Smooth muscle cell of the brain vasculature (primary cell): ENCODE results near the gene MRPL33.

Experiments
- DNase-seq: peaks from one replicate; pipeline ENCODE4 v3.0.0-alpha.2; 2012; ENCODE audit warnings: low read depth, low spot score

MRPL33 gene

DNA sequence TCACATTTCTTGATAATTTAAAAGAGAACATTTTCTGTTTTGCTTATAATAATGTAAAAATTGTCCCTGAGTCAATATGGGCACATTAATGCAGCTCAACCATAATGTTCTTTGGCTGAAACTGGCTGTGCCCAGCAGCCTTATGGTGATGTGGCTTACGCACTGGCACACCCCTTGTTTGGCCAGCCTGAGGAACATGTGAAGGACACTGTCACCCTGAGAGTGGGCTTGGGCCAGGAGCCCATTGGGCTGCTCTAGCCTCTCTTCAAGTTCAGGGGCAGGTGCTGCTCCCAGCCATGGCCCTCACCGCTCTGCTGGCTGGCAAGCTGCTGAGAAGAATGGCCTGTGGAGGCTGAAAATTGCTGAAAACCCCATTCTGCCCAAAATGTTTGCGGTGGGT lies 37.5 kb downstream of the MRPL33 start:
- DNase-seq = no peak

DNA sequence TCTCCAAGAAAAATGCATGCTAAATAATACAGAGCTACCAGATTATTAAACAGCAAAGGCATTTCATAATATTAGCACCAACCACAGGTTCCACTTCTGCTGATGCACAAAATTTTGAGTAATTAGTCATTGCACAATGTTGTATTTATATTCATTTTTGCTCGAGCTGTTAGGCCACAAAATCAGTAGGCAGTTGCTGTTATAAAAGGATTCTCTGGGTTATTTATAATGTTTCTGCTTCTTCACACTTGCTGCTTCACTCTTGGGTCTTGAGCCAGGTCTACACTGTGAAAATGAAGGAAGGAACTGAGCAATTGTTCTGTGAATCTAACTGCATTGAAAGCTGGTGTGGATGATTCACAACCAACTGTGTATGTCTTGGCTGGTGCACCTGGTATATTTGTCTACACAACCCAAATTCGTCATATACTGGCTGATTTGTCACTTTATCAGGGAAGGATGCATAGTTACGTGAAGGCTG lies 38.3 kb downstream of the MRPL33 start:
- DNase-seq = no peak

DNA sequence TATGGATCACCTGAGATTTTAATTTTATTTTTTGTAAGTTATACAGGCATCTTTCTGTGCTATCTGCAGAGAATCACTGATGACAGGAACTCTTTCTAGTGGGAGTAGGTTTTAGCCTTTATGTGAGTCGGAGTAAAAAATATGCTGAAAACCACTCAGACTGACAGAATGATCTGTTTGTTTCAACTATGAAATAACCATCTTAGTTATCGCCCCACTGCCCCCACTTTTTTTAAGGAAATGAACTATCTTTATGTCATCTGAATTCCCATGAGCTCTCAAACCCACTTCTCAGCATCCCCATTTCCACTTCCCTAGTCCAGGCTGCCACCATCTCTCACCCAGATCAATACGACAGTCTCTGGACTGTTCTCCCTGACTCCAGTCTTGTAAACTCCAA lies 38.9 kb downstream of the MRPL33 start:
- no peak for DNase-seq

DNA sequence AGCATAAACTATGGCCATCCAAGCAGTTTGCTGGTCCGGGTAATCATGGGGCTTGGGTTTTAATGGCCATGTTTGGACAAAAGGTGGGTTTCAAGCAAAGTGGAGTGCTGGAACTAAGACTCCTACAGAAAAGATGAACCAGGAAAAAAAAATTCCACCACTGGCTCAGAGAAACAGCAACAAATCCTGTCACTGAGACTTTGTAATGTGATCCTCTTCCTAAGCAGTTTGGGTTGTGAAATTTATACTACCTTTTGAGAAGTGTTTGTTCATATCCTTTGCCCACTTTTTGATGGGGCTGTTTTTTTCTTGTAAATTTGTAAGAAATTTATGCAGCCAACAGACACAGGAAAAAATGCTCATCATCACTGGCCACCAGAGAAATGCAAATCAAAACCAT lies 40.2 kb downstream of the MRPL33 start:
- DNase-seq = no peak

DNA sequence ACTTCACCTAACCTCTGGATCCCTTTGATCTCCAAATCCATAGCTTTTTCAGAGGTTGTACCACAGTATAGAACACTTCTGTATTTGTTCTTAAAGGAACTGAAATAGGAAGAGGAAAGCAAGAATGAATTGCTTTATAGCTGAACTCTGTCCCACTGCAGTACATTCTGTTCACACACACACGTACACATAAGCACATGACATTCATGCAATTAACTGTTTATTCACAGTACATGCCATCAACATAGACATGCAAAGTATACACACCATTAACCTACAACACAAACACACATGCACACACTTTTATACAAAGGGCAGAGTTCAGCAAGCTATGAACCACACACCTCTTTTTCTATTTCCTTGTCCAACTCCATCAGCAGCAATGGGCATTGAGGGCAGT lies 43.2 kb downstream of the MRPL33 start:
- DNase-seq = no peak

DNA sequence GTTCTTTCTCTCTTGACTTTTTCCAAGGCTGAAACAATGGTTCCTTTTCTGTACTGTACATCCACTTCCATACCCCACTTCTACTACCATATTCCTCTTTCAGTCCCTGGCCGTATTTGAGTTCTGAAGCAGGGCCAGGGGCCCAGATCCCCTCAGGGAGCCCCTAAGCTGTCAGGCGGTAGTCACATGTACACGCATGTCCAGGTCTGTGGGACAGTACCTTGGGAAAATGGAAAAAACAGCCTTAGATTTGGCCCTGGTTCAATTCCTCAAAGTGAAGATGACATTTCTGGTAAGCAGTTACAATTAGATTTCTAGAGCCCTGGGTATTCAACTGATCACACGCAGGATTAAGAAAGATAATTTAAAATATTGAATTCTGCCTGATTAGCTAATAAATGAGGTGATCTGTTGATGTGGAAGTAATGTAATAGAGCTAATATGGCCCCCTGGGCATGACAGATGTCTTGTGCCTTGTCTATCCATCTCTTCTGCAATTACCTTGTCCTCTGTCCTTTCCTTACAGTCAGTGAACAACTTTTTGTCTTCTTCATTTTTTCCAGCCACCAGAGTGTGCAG lies 44.4 kb downstream of the MRPL33 start:
- no peak for DNase-seq

DNA sequence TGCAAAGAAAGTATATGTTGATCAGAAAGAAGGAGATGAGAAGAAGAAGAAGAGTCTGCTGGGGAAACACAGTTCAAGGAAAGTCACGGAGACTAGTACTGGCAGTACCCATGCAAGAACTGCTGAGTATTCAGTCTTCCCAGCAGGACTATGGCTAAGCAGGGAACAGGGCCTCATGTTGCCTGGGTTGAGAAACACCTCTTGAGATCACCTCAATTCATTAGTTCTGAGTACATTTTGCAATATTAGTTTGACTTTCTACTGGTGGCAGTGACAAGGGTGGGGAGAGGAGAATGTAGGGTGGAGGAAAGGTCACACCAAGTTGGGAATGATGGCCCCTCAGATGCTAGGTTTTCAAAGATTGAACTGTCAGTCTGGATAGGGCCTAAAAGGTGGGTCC lies 50.5 kb downstream of the MRPL33 start:
- no peak for DNase-seq

DNA sequence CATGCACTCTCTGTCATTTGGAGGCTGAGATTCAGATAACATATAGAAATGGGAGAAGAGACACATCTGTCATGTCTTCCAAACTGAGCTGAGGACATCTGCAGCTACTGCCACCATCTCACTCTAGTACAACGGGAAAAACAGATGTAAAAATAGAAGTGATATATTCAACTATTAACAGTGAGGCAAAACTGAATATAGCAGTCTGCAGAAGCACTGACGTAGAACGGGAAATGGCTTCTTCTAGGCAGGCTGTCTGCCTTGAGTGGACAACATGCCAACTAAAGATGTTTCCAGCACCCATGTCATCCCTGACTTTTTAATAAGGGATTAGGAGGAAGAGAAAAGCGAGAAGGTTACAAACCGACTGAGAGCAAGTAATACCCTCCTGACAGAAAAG lies 51.6 kb downstream of the MRPL33 start:
- no peak for DNase-seq

DNA sequence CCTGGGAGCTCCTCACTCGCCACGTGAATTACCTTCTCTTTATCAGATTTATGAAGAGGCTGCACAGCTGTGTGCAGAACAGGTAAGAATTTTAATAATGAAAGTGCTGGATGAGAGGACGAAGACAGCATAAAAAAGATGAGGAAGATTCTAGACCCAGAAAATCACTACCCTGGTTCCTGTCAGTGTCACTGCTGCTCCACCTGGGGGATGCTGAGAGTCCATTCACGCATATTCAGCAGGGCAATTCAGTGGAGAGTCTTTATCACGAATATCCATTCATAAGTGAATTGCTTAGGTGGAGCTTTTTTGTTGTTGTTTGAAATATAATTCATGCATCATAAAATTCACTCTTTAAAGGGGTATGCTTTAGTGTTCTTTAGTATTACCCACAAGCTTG lies 52.0 kb downstream of the MRPL33 start:
- DNase-seq = no peak

DNA sequence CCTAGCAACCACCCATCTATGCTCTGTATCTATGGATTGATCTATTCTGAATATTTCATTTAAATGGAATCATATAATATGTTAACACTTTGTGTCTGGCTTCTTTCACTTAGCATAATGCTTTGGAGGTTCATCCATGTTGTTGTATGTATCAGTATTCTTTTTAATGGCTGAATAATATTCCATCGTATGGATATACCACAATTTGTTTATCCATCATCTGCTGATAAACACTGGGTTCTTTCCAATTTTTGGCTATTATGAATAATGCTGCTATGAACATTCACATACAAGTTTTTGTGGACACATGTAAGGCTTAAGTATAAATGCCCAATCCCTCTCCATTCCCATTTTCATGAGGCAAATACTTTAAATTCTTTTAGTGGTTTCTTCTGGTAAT lies 52.9 kb downstream of the MRPL33 start:
- no peak for DNase-seq

DNA sequence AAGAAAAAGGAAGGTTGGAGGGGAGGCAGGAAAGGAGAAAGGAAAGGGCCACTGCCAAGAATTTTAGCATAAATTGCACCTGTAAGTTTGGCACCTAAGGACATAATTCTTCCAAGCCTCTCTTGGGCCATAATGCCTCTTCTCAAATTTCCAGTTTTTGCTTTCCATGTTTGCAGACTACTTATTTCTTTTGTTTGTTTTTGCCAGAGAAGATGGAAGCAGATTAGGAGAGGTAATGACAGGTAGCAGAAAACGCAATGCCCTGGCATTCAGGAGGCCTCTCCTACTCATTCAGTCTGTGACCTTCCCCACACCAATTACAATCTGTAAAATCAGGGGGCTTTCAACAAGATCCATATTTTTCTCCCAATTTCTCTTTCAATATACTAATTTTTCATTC lies 56.8 kb downstream of the MRPL33 start:
- DNase-seq = no peak
